Mesothelial cell of epicardium (in vitro differentiated cells): Measurements from ENCODE around the gene TECRL. TPM values are rescaled to one million over a fixed set of nuclear protein-coding genes. Genes with fewer than 3 reads are reported as not detected.

ENCODE experiments used
- DNase-seq, 2 experiments: peaks; one replicate each; pipeline ENCODE4 v3.0.0; 2021; ENCODE audit warnings: low spot score in 2 of 2; ENCODE audit not compliant: unreplicated experiment in 2 of 2
- H3K27ac Mint-ChIP-seq: 2 replicates; pipeline ENCODE4 v1.8.0; 2021; ENCODE audit warnings: mixed read lengths
- H3K27me3 Mint-ChIP-seq: 2 replicates; pipeline ENCODE4 v1.8.0; 2021; ENCODE audit warnings: low read depth, mixed read lengths
- H3K36me3 Mint-ChIP-seq: 2 replicates; pipeline ENCODE4 v1.8.0; 2021; ENCODE audit warnings: mixed read lengths
- H3K4me1 Mint-ChIP-seq: 2 replicates; pipeline ENCODE4 v1.8.0; 2021; ENCODE audit warnings: mixed read lengths
- H3K4me3 Mint-ChIP-seq: 2 replicates; pipeline ENCODE4 v1.8.0; 2021; ENCODE audit warnings: mild to moderate bottlenecking, moderate library complexity, mixed read lengths
- H3K9me3 Mint-ChIP-seq: 2 replicates; pipeline ENCODE4 v1.8.0; 2021; ENCODE audit warnings: mixed read lengths
- total RNA-seq: library from RNA; stranded (reverse); gene quantifications from 3 replicates; pipeline ENCODE4 v1.2.1, GENCODE V29; 2021
- TF ChIP-seq, protein P1 (sequence below): fragments of 200-600 bp; sonication (generic); IDR thresholded peaks from one replicate; pipeline ENCODE4 v1.5.0; 2021; ENCODE audit warnings: antibody characterized with exemption; ENCODE audit not compliant: unreplicated experiment

Gene TECRL
- total RNA-seq, 1 donor from 2014 or later = 0.94 TPM

DNA sequence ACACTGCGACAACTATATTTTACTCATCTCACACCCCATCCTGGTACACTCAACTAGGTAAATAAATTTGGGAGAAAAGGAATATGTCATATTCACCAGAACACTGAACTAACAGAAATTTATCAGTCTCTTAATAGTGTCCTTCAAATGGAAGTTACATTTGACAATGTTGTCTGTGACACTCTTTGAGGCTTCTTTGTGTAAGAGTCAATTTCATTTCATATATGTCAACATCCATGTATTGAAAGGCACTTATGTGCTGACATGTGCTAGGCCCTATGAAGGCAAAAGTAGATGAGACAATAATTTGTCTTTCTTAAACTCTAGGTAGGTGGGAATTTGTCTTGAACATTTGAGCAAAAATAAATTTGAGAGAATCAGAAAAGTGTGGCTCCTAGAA, 82.0 kb downstream of the TECRL start:
- Mint-ChIP-seq H3K36me3 (no peaks in the 10 kb centered on the region), H3K27me3 (no peaks in the 10 kb centered on the region), H3K4me1 (no peaks in the 10 kb centered on the region), H3K4me3 (no peak overlapping the region), H3K9me3 (peaks cover 14% of the 10 kb centered on the region), H3K27ac (no peak overlapping the region)
- no peak for DNase-seq
- TF ChIP-seq, protein P1, sequence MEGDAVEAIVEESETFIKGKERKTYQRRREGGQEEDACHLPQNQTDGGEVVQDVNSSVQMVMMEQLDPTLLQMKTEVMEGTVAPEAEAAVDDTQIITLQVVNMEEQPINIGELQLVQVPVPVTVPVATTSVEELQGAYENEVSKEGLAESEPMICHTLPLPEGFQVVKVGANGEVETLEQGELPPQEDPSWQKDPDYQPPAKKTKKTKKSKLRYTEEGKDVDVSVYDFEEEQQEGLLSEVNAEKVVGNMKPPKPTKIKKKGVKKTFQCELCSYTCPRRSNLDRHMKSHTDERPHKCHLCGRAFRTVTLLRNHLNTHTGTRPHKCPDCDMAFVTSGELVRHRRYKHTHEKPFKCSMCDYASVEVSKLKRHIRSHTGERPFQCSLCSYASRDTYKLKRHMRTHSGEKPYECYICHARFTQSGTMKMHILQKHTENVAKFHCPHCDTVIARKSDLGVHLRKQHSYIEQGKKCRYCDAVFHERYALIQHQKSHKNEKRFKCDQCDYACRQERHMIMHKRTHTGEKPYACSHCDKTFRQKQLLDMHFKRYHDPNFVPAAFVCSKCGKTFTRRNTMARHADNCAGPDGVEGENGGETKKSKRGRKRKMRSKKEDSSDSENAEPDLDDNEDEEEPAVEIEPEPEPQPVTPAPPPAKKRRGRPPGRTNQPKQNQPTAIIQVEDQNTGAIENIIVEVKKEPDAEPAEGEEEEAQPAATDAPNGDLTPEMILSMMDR = no peak

DNA sequence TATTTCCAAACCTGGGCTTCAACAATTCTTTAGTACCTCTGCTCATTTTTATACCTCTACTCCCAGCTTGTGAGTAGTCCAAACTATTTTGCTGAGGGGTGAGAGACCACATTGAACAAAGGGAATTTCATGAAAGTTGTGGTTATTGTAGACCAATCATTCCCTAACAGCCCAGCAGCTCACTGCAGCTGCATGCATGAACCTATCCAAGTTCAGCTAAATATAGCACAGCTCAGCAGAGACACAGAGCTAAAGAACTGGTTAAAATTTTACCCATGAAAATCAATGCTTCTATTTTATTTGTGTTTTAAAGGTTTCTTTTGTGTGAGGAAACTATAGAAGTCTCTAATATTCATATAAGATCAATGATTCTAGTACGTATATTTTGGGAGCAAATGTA, 82.7 kb downstream of the TECRL start:
- H3K27me3 Mint-ChIP-seq = no peaks in the 10 kb centered on the region
- peaks cover 14% of the 10 kb centered on the region for H3K9me3 Mint-ChIP-seq
- DNase-seq = no peak
- no peak overlapping the region for H3K27ac Mint-ChIP-seq
- TF ChIP-seq, protein P1 = no peak
- H3K4me1 Mint-ChIP-seq = no peaks in the 10 kb centered on the region
- H3K4me3 Mint-ChIP-seq = no peak overlapping the region
- H3K36me3 Mint-ChIP-seq = no peaks in the 10 kb centered on the region

DNA sequence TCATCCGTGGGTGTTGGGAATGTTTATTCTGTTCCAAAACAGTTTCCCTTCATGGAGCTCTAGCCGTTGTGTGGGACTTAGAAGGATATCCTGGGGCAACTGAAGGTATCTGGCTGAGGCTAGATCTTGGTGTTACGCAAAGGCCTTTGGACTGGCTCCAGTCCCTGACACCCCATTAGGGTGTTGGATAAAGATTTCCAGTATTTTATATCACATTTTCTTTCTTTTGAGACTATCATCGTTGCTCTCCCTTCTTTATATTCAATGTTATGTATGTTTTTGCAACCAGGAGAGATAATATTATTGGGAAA, 103.0 kb downstream of the TECRL start:
- Mint-ChIP-seq H3K27me3 (no peaks in the 10 kb centered on the region), H3K36me3 (no peaks in the 10 kb centered on the region), H3K4me3 (no peak overlapping the region), H3K27ac (no peak overlapping the region), H3K9me3 (peaks cover 22% of the 10 kb centered on the region), H3K4me1 (no peaks in the 10 kb centered on the region)
- DNase-seq = no peak
- TF ChIP-seq, protein P1 = no peak

DNA sequence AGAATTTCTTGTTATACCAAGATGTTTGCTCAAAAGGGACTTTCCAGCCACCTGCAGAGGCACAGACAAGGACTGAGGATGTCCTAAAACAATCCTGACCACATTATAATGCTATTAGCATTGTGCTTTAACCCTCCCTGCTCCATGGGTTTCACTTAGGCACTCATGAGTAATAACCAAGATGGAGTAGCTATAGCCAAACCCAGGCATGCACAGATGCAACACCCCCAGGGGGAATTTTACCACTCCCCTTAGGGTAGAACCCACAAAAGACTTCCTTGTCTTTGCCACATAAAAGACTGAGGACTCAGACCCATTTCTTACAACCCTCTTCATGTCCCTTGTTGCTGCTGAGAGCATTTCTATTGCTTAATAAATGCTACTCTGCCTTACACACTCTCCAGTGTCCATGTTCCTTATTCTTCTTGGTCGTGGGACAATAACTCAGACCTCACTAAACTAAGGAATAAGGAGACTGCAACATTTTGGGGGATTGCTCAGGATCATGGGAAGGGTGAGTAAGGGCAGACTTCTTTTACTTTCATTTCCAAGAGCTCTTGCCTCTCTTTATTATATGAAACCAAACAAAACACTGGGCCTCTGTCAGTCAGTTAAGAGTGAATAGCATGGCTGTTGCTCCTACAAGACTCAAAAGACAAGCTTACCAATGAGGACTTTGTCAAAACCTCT, 103.5 kb downstream of the TECRL start:
- no peaks in the 10 kb centered on the region for H3K27me3 Mint-ChIP-seq
- H3K4me3 Mint-ChIP-seq = no peak overlapping the region
- TF ChIP-seq, protein P1 = no peak
- no peak overlapping the region for H3K27ac Mint-ChIP-seq
- DNase-seq = no peak
- peaks cover 22% of the 10 kb centered on the region for H3K9me3 Mint-ChIP-seq
- no peaks in the 10 kb centered on the region for H3K36me3 Mint-ChIP-seq
- no peaks in the 10 kb centered on the region for H3K4me1 Mint-ChIP-seq

DNA sequence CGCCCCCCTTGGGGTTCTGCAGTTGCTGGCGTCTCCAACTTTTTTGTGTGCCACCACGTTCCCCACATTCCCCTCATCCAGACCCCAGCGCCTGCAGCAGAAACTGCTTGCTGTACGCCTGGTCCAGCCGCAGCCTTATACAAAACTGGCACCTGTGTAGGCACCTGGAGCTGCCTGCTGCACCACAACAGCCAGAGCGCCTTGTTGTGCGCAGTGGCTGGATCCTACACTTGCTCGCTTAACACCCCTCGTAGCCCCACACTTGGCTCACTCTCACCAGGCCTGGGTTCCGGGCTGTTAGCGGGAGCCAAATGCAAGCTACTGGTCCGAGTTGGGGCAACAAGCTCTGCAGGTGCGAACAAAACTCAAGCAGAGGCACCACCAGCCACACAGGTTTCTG, 136.8 kb downstream of the TECRL start:
- TF ChIP-seq, protein P1 = no peak
- no peaks in the 10 kb centered on the region for H3K4me1 Mint-ChIP-seq
- DNase-seq = no peak
- no peaks in the 10 kb centered on the region for H3K36me3 Mint-ChIP-seq
- H3K4me3 Mint-ChIP-seq = no peak overlapping the region
- no peaks in the 10 kb centered on the region for H3K27me3 Mint-ChIP-seq
- H3K9me3 Mint-ChIP-seq = no peaks in the 10 kb centered on the region
- H3K27ac Mint-ChIP-seq = no peak overlapping the region
